ENCODE measurements around the gene THAP11. TPM values are rescaled to one million over a fixed set of nuclear protein-coding genes. Genes with fewer than 3 reads are reported as not detected.
"Not testable (repeated sequence)": the region's sequence is repeated elsewhere in the genome, so short reads cannot be mapped to it uniquely, and the experiment has no call there.

The THAP11 gene
- polyA plus RNA-seq, 3 donors = 27.5 to 34.1 (median 32.5) TPM

GRCh38 chr16:67860589-67861398 lies 18.7 kb downstream of the THAP11 start:
- DNase-seq (ENCODE audit: low read depth in 3 of 3, low spot score in 2 of 3) = no peak

GRCh38 chr16:67861877-67862276 lies 19.8 kb downstream of the THAP11 start:
- DNase-seq (ENCODE audit: low read depth in 3 of 3, low spot score in 2 of 3) = no peak

GRCh38 chr16:67862623-67863583 lies 20.8 kb downstream of the THAP11 start:
- no peak for DNase-seq (ENCODE audit: low read depth in 3 of 3, low spot score in 2 of 3)

- not testable (repeated sequence) for DNase-seq (ENCODE audit: low read depth in 3 of 3, low spot score in 2 of 3)
Observed at GRCh38 chr16:67864044-67864443, 21.9 kb downstream of the THAP11 start.

- no peak for DNase-seq (ENCODE audit: low read depth in 3 of 3, low spot score in 2 of 3)
Observed at GRCh38 chr16:67864594-67864993, 22.5 kb downstream of the THAP11 start.

GRCh38 chr16:67865318-67865717 lies 23.2 kb downstream of the THAP11 start:
- no peak for DNase-seq (ENCODE audit: low read depth in 3 of 3, low spot score in 2 of 3)

GRCh38 chr16:67868290-67868689 lies 26.2 kb downstream of the THAP11 start:
- DNase-seq (ENCODE audit: low read depth in 3 of 3, low spot score in 2 of 3) = no peak

- DNase-seq (ENCODE audit: low read depth in 3 of 3, low spot score in 2 of 3) = no peak
Observed at GRCh38 chr16:67869653-67870052, 27.5 kb downstream of the THAP11 start.

GRCh38 chr16:67871256-67871655 lies 29.1 kb downstream of the THAP11 start:
- DNase-seq (ENCODE audit: low read depth in 3 of 3, low spot score in 2 of 3) = no peak

GRCh38 chr16:67872131-67872630 lies 30.1 kb downstream of the THAP11 start:
- no peak for DNase-seq (ENCODE audit: low read depth in 3 of 3, low spot score in 2 of 3)

GRCh38 chr16:67872631-67873434 lies 30.7 kb downstream of the THAP11 start, which contains the start of gene EDC4:
Gene EDC4, plus strand, starts transcription at chr16:67873052. Its CDS starts 210 bp downstream, at chr16:67873262.
- no peak for DNase-seq (ENCODE audit: low read depth in 3 of 3, low spot score in 2 of 3)

GRCh38 chr16:67873435-67874370 lies 31.6 kb downstream of the THAP11 start:
- DNase-seq (ENCODE audit: low read depth in 3 of 3, low spot score in 2 of 3) = no peak

- no peak for DNase-seq (ENCODE audit: low read depth in 3 of 3, low spot score in 2 of 3)
Observed at GRCh38 chr16:67874372-67874771, 32.3 kb downstream of the THAP11 start.

- DNase-seq (ENCODE audit: low read depth in 3 of 3, low spot score in 2 of 3) = no peak
Observed at GRCh38 chr16:67877064-67877463, 34.9 kb downstream of the THAP11 start.

- DNase-seq (ENCODE audit: low read depth in 3 of 3, low spot score in 2 of 3) = no peak
Observed at GRCh38 chr16:67878232-67878631, 36.1 kb downstream of the THAP11 start.

- DNase-seq (ENCODE audit: low read depth in 3 of 3, low spot score in 2 of 3) = no peak
Observed at GRCh38 chr16:67878846-67879245, 36.7 kb downstream of the THAP11 start.

- no peak for DNase-seq (ENCODE audit: low read depth in 3 of 3, low spot score in 2 of 3)
Observed at GRCh38 chr16:67879462-67879861, 37.3 kb downstream of the THAP11 start.

- no peak for DNase-seq (ENCODE audit: low read depth in 3 of 3, low spot score in 2 of 3)
Observed at GRCh38 chr16:67879936-67880335, 37.8 kb downstream of the THAP11 start.

- DNase-seq (ENCODE audit: low read depth in 3 of 3, low spot score in 2 of 3) = no peak
Observed at GRCh38 chr16:67880584-67880983, 38.5 kb downstream of the THAP11 start.
